Mesendoderm (in vitro differentiated cells): ENCODE measurements around the gene CLIC2.
A peak's percentile ranks its signal among the peaks of the same experiment; 100 is the strongest.

ENCODE experiments used
- DNase-seq: peaks from one replicate; pipeline ENCODE4 v3.0.0; 2013
- H2AK5ac ChIP-seq: 2 replicates; pipeline ENCODE4 v1.6.1; 2013; ENCODE audit warnings: low read length, inconsistent platforms
- H2BK120ac ChIP-seq: 2 replicates; pipeline ENCODE4 v1.6.1; 2013; ENCODE audit warnings: low read depth, mild to moderate bottlenecking, low read length, moderate library complexity, mixed read lengths
- H2BK15ac ChIP-seq: replicated peaks from 2 replicates; pipeline ENCODE4 v1.6.1; 2013; ENCODE audit warnings: low read depth, mild to moderate bottlenecking, moderate library complexity
- H2BK5ac ChIP-seq: 2 replicates; pipeline ENCODE4 v1.6.1; 2013; ENCODE audit warnings: low read length, inconsistent platforms
- H3K18ac ChIP-seq: 2 replicates; pipeline ENCODE4 v1.6.1; 2013; ENCODE audit warnings: mild to moderate bottlenecking, low read length, mixed read lengths
- H3K23ac ChIP-seq: one replicate; pipeline ENCODE4 v1.6.1; 2013; ENCODE audit warnings: low read length
- H3K27ac ChIP-seq: 2 replicates; pipeline ENCODE4 v1.5.1; 2013; ENCODE audit warnings: low read depth, mild to moderate bottlenecking, inconsistent platforms, low read length, moderate library complexity
- H3K27me3 ChIP-seq: 2 replicates; pipeline ENCODE4 v1.6.1; 2013; ENCODE audit warnings: low read length, control low read depth, mild to moderate bottlenecking, inconsistent platforms; ENCODE audit not compliant: insufficient read depth, poor library complexity
- H3K36me3 ChIP-seq: 2 replicates; pipeline ENCODE4 v1.6.1; 2013; ENCODE audit warnings: low read length, inconsistent platforms; ENCODE audit not compliant: control insufficient read depth, insufficient read depth
- H3K4ac ChIP-seq: one replicate; pipeline ENCODE4 v1.6.1; 2013; ENCODE audit warnings: low read depth, mild to moderate bottlenecking, low read length, moderate library complexity
- H3K4me1 ChIP-seq: 2 replicates; pipeline ENCODE4 v1.6.1; 2013; ENCODE audit warnings: low read depth, low read length, inconsistent platforms; ENCODE audit not compliant: control insufficient read depth
- H3K4me2 ChIP-seq: 2 replicates; pipeline ENCODE4 v1.6.1; 2013; ENCODE audit warnings: low read length
- H3K4me3 ChIP-seq: 2 replicates; pipeline ENCODE4 v1.5.1; 2013; ENCODE audit warnings: mild to moderate bottlenecking, low read length
- H3K56ac ChIP-seq: one replicate; pipeline ENCODE4 v1.6.1; 2013; ENCODE audit warnings: low read length
- H3K79me1 ChIP-seq: 2 replicates; pipeline ENCODE4 v1.6.1; 2013; ENCODE audit warnings: low read length, inconsistent platforms
- H3K79me2 ChIP-seq: 2 replicates; pipeline ENCODE4 v1.6.1; 2013; ENCODE audit warnings: mild to moderate bottlenecking, low read length; ENCODE audit not compliant: control insufficient read depth, insufficient read depth
- H3K9ac ChIP-seq: 2 replicates; pipeline ENCODE4 v1.6.1; 2013; ENCODE audit warnings: low read length, inconsistent platforms
- H4K5ac ChIP-seq: one replicate; pipeline ENCODE4 v1.6.1; 2013; ENCODE audit warnings: low read length
- H4K8ac ChIP-seq: one replicate; pipeline ENCODE4 v1.6.1; 2013; ENCODE audit warnings: low read depth, mild to moderate bottlenecking, control low read depth, low read length, moderate library complexity
- WGBS: extraction: QIAGEN DNeasy Blood & Tissue Kit; methylation state at CpG from one replicate; pipeline ENCODE4 v1.1.7; 2013; ENCODE audit warnings: low lambda C conversion rate, missing lambda C conversion rate; ENCODE audit not compliant: insufficient coverage; ENCODE audit errors: extremely low coverage; 5-methylcytosine and 5-hydroxymethylcytosine counted together

Gene CLIC2

DNA sequence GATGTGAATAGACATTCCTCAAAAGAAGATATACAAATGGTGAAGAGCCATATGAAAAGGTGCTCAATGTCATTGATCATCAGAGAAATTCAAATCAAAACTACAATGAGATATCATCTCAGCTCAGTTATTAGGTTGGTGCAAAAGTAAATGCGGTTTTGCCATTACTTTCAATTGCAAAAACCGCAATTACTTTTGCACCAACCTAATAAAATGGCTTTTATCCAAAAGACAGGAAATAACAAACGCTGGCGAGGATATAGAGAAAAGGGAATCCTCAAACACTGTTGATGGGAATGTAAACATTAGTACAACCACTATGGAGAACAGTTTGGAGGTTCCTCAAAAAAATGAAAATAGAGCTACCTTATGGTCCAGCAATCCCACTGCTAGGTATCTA, 5.1 kb downstream of the CLIC2 start:
- WGBS: no CpG with 5 or more reads among the region's 4 CpGs
- H2BK5ac ChIP-seq: no peak overlapping the region
- no peak overlapping the region for H3K9ac ChIP-seq
- H4K8ac ChIP-seq: no peak overlapping the region
- H2BK15ac ChIP-seq: no peak overlapping the region
- no peak overlapping the region for H3K4me3 ChIP-seq
- H3K4ac ChIP-seq: no peak overlapping the region
- H4K5ac ChIP-seq: no peak overlapping the region
- no peak overlapping the region for H3K23ac ChIP-seq
- no peaks in the 10 kb centered on the region for H3K36me3 ChIP-seq
- no peaks in the 10 kb centered on the region for H3K4me1 ChIP-seq
- no peak overlapping the region for H3K56ac ChIP-seq
- H3K27me3 ChIP-seq: no peaks in the 10 kb centered on the region
- H3K18ac ChIP-seq: no peak overlapping the region
- no peaks in the 10 kb centered on the region for H3K79me2 ChIP-seq
- DNase-seq: no peak
- no peak overlapping the region for H2BK120ac ChIP-seq
- no peak overlapping the region for H3K27ac ChIP-seq
- H3K79me1 ChIP-seq: no peaks in the 10 kb centered on the region
- no peak overlapping the region for H2AK5ac ChIP-seq
- H3K4me2 ChIP-seq: no peak overlapping the region

DNA sequence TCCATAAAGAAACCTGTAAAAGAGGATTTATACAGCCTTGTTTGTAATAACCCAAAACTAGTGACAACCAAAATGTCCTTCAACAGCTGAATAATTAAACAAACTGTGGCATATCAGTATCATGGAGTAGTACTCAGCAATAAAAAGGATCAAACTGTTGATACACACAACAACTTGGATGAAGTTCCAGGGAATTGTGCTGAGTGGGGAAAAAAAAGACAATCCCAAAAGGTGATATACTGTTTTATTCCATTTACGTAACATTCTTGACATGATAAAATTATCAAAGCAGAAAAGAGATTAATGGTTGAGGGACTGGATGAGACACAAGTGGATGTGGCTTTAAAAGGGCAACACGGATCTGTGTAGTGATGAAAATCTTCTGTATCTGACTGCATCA, 7.8 kb downstream of the CLIC2 start:
- Histone ChIP-seq H3K4me1 (no peaks in the 10 kb centered on the region), H2BK5ac (no peak overlapping the region)
- WGBS: no CpG with 5 or more reads among the region's 2 CpGs

GRCh38 chrX:155314260-155314659, 20.2 kb downstream of the CLIC2 start:
- Histone ChIP-seq H4K5ac (no peak overlapping the region), H3K4ac (no peak overlapping the region), H2AK5ac (no peak overlapping the region), H3K79me1 (no peaks in the 10 kb centered on the region), H3K4me1 (no peaks in the 10 kb centered on the region), H4K8ac (no peak overlapping the region), H3K27ac (no peak overlapping the region), H2BK5ac (no peak overlapping the region), H2BK15ac (no peak overlapping the region), H3K18ac (no peak overlapping the region), H3K23ac (no peak overlapping the region), H3K4me3 (no peak overlapping the region), H2BK120ac (no peak overlapping the region), H3K4me2 (no peak overlapping the region), H3K56ac (no peak overlapping the region), H3K9ac (no peak overlapping the region), H3K79me2 (no peaks in the 10 kb centered on the region), H3K27me3 (no peaks in the 10 kb centered on the region), H3K36me3 (no peaks in the 10 kb centered on the region)
- DNase-seq: peak; percentile 45
- no CpG with 5 or more reads among the region's 5 CpGs for WGBS

More for the DNA sequence above, 7.8 kb downstream of the CLIC2 start:
- no peak for DNase-seq
- Histone ChIP-seq H3K9ac (no peak overlapping the region), H3K36me3 (no peaks in the 10 kb centered on the region), H4K8ac (no peak overlapping the region), H3K79me1 (no peaks in the 10 kb centered on the region), H3K4me2 (no peak overlapping the region), H2AK5ac (no peak overlapping the region), H3K27ac (no peak overlapping the region), H3K4me3 (no peak overlapping the region), H3K27me3 (no peaks in the 10 kb centered on the region), H3K4ac (no peak overlapping the region), H3K56ac (no peak overlapping the region), H2BK120ac (no peak overlapping the region), H3K18ac (no peak overlapping the region), H3K79me2 (no peaks in the 10 kb centered on the region), H3K23ac (no peak overlapping the region), H4K5ac (no peak overlapping the region), H2BK15ac (no peak overlapping the region)

GRCh38 chrX:155313766-155314165, 20.6 kb downstream of the CLIC2 start:
- Histone ChIP-seq H3K4ac (no peak overlapping the region), H3K4me1 (no peaks in the 10 kb centered on the region), H3K36me3 (no peaks in the 10 kb centered on the region), H3K9ac (no peak overlapping the region), H2BK15ac (no peak overlapping the region), H3K4me3 (no peak overlapping the region), H3K4me2 (no peak overlapping the region), H3K56ac (peak overlapping the region; percentile 64), H3K18ac (no peak overlapping the region), H3K27me3 (no peaks in the 10 kb centered on the region), H4K5ac (no peak overlapping the region), H3K27ac (no peak overlapping the region), H3K23ac (no peak overlapping the region), H2AK5ac (no peak overlapping the region), H2BK5ac (no peak overlapping the region), H3K79me2 (no peaks in the 10 kb centered on the region), H4K8ac (no peak overlapping the region), H2BK120ac (no peak overlapping the region), H3K79me1 (no peaks in the 10 kb centered on the region)
- peak; percentile 39 for DNase-seq
- no CpG with 5 or more reads among the region's 4 CpGs for WGBS

DNA sequence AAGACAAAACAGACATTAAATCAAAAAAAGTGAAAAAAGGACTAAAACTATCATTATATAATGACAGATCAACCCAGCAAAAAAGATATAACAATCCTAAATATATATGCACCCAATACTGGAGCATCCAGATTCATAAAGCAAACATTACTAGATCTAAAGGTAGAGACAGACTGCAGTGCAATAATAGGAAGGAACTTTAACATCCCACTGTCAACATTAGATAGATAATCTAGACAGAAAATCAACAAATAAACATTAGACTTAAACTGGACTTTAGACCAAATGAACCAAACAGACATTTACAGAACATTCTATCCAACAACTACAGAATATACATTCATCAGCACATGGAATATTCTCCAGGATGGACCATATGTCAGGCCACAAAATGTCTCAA, 40.6 kb downstream of the CLIC2 start:
- Histone ChIP-seq H3K4ac (no peak overlapping the region), H3K4me1 (no peaks in the 10 kb centered on the region), H3K79me2 (no peaks in the 10 kb centered on the region), H3K56ac (no peak overlapping the region), H3K79me1 (no peaks in the 10 kb centered on the region), H3K36me3 (no peaks in the 10 kb centered on the region), H2BK15ac (no peak overlapping the region), H3K4me2 (no peak overlapping the region), H3K23ac (no peak overlapping the region), H2BK120ac (no peak overlapping the region), H4K5ac (no peak overlapping the region), H4K8ac (no peak overlapping the region), H3K27ac (no peak overlapping the region), H3K9ac (no peak overlapping the region), H3K4me3 (no peak overlapping the region), H3K27me3 (no peaks in the 10 kb centered on the region), H3K18ac (no peak overlapping the region), H2AK5ac (no peak overlapping the region), H2BK5ac (no peak overlapping the region)
- no peak for DNase-seq

GRCh38 chrX:155279873-155280272, 54.5 kb downstream of the CLIC2 start:
- no peak overlapping the region for H3K4me3 ChIP-seq
- H3K18ac ChIP-seq: no peak overlapping the region
- H3K36me3 ChIP-seq: no peaks in the 10 kb centered on the region
- H3K79me2 ChIP-seq: no peaks in the 10 kb centered on the region
- no peak overlapping the region for H2BK15ac ChIP-seq
- H4K5ac ChIP-seq: no peak overlapping the region
- H2BK5ac ChIP-seq: no peak overlapping the region
- H3K79me1 ChIP-seq: no peaks in the 10 kb centered on the region
- DNase-seq: no peak
- no peak overlapping the region for H3K9ac ChIP-seq
- no peaks in the 10 kb centered on the region for H3K27me3 ChIP-seq
- no peak overlapping the region for H3K4ac ChIP-seq
- H3K4me1 ChIP-seq: no peaks in the 10 kb centered on the region
- H4K8ac ChIP-seq: no peak overlapping the region
- H3K56ac ChIP-seq: no peak overlapping the region
- H3K27ac ChIP-seq: no peak overlapping the region
- H3K23ac ChIP-seq: no peak overlapping the region
- H2AK5ac ChIP-seq: no peak overlapping the region
- WGBS: no CpG with 5 or more reads among the region's 1 CpG
- H3K4me2 ChIP-seq: no peak overlapping the region
- H2BK120ac ChIP-seq: no peak overlapping the region
